GM23338 (cell line): Measurements from ENCODE around the gene IRS4.
A peak's percentile ranks its signal among the peaks of the same experiment; 100 is the strongest.

Experiments
- CTCF ChIP-seq, 2 experiments: fragments of 200-600 bp in 1 of 2; sonication (generic) in 1 of 2; conservative IDR thresholded peaks; 2 replicates each; pipeline versions ENCODE4 v1.5.1 to v1.6.1; 2016 to 2017; ENCODE audit warnings: antibody characterized with exemption in 2 of 2, low read depth in 2 of 2, mild to moderate bottlenecking in 2 of 2, moderate library complexity in 1 of 2
- EZH2phosphoT487 ChIP-seq: fragments of 200-600 bp; sonication (generic); IDR thresholded peaks from one replicate; pipeline ENCODE4 v1.8.1; 2018; ENCODE audit warnings: antibody characterized with exemption; ENCODE audit not compliant: unreplicated experiment
- POLR2AphosphoS5 ChIP-seq: IDR thresholded peaks from 2 replicates; pipeline ENCODE4 v1.6.1; 2016; ENCODE audit warnings: antibody characterized with exemption, low read depth
- TF ChIP-seq, protein P1 (sequence below): IDR thresholded peaks from one replicate; pipeline ENCODE4 v1.6.1; 2018; ENCODE audit warnings: antibody characterized with exemption; ENCODE audit not compliant: unreplicated experiment

- peak; percentile 23 to 43; a peak in 2 of 4 replicates for TF ChIP-seq CTCF (conservative IDR thresholded peaks at IDR 0.05; ENCODE audit: low read depth in 2 of 2)
- no peak for TF ChIP-seq EZH2phosphoT487
- 0 out of 2 replicates have a peak, but pooled peaks have one; percentile 37 for TF ChIP-seq POLR2AphosphoS5
- TF ChIP-seq, protein P1, sequence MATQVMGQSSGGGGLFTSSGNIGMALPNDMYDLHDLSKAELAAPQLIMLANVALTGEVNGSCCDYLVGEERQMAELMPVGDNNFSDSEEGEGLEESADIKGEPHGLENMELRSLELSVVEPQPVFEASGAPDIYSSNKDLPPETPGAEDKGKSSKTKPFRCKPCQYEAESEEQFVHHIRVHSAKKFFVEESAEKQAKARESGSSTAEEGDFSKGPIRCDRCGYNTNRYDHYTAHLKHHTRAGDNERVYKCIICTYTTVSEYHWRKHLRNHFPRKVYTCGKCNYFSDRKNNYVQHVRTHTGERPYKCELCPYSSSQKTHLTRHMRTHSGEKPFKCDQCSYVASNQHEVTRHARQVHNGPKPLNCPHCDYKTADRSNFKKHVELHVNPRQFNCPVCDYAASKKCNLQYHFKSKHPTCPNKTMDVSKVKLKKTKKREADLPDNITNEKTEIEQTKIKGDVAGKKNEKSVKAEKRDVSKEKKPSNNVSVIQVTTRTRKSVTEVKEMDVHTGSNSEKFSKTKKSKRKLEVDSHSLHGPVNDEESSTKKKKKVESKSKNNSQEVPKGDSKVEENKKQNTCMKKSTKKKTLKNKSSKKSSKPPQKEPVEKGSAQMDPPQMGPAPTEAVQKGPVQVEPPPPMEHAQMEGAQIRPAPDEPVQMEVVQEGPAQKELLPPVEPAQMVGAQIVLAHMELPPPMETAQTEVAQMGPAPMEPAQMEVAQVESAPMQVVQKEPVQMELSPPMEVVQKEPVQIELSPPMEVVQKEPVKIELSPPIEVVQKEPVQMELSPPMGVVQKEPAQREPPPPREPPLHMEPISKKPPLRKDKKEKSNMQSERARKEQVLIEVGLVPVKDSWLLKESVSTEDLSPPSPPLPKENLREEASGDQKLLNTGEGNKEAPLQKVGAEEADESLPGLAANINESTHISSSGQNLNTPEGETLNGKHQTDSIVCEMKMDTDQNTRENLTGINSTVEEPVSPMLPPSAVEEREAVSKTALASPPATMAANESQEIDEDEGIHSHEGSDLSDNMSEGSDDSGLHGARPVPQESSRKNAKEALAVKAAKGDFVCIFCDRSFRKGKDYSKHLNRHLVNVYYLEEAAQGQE = no peak
Measured at GRCh38 chrX:108736509-108737479, at the start of gene IRS4.
